Measurements from ENCODE around the gene SETX. TPM values are rescaled to one million over a fixed set of nuclear protein-coding genes. Genes with fewer than 3 reads are reported as not detected.

The SETX gene
- total and polyA plus RNA-seq, 2 donors (not counting 1 experiment from before 2014, with no cell fraction given): 29.2 to 105 TPM

GRCh38 chr9:132324425-132324824, 30.4 kb downstream of the SETX start:
- ChIA-PET POLR2A (no interaction called here), CTCF (no interaction called here)
- Histone ChIP-seq H3K4me3 (ENCODE audit: control extremely low read depth in 1 of 5, extremely low read depth in 1 of 5, insufficient read depth in 1 of 5, low read depth in 2 of 5, low read length in 4 of 5) (no peak overlapping the region), H2AFZ (ENCODE audit: insufficient read depth, low read depth, low read length, poor library complexity, severe bottlenecking) (no peak overlapping the region), H3K4me2 (replicated peaks; ENCODE audit: low read depth, low read length, poor library complexity, severe bottlenecking) (no peak overlapping the region), H3K9ac (ENCODE audit: low read length) (no peak overlapping the region), H3K79me2 (ENCODE audit: control insufficient read depth, insufficient read depth, low read length) (peaks cover 88% of the 10 kb centered on the region), H3K9me3 (ENCODE audit: control extremely low read depth in 1 of 3, control insufficient read depth in 2 of 3, insufficient read depth in 1 of 3, low read length in 2 of 3) (no peaks in the 10 kb centered on the region), H3K27me3 (replicated peaks in 1 of 4; ENCODE audit: control extremely low read depth in 1 of 4, control insufficient read depth in 3 of 4, insufficient read depth in 4 of 4, low read length in 3 of 4) (no peaks in the 10 kb centered on the region), H3K4me1 (ENCODE audit: control insufficient read depth in 2 of 2, insufficient read depth in 2 of 2, low read length in 2 of 2) (peaks cover 7 to 10% of the 10 kb centered on the region in 2 donors), H3K27ac (ENCODE audit: low read length in 2 of 2) (peak overlapping the region in 1 of 2 donors; percentile 65), H3K36me3 (replicated peaks in 1 of 2; ENCODE audit: control extremely low read depth in 1 of 2, control insufficient read depth in 1 of 2, extremely low read depth in 1 of 2, insufficient read depth in 2 of 2, low read length in 1 of 2) (peaks cover 29 to 75% of the 10 kb centered on the region in 2 experiments), H4K20me1 (ENCODE audit: control insufficient read depth, insufficient read depth, low read length, poor library complexity, severe bottlenecking) (peaks cover 65% of the 10 kb centered on the region)
- peak overlapping the region; percentile 61 for H3K27ac Mint-ChIP-seq
- WGBS (ENCODE audit: insufficient coverage): no CpG with 5 or more reads among the region's 1 CpG
- H3K4me1 Mint-ChIP-seq: peaks cover 19% of the 10 kb centered on the region
- DNase-seq (no peak), ATAC-seq (ENCODE audit: low read depth) (no peak)
- H3K27me3 Mint-ChIP-seq: no peaks in the 10 kb centered on the region
- no peaks in the 10 kb centered on the region for H3K9me3 Mint-ChIP-seq (ENCODE audit: insufficient read depth)
- intact Hi-C loops (cut with micrococcal nuclease): no loop called here
- H3K4me3 Mint-ChIP-seq: no peak overlapping the region
- TF ChIP-seq EZH2 (IDR thresholded peaks at IDR 0.05; ENCODE audit: borderline replicate concordance, insufficient read depth, low read depth, low read length, poor library complexity, severe bottlenecking) (no peak), CTCF (IDR thresholded peaks at IDR 0.05) (no peak)

GRCh38 chr9:132319421-132320110, 35.2 kb downstream of the SETX start:
- DNase-seq (no peak), ATAC-seq (ENCODE audit: low read depth) (no peak)
- Mint-ChIP-seq H3K27ac (peak overlapping the region; percentile 32), H3K9me3 (ENCODE audit: insufficient read depth) (no peaks in the 10 kb centered on the region), H3K27me3 (no peaks in the 10 kb centered on the region), H3K4me3 (no peak overlapping the region), H3K4me1 (peaks cover 14% of the 10 kb centered on the region)
- WGBS (ENCODE audit: insufficient coverage): 98% methylated on average over 3 of the region's 4 CpGs
- peak overlapping the region in 1 of 2 donors; percentile 56 for H3K27ac ChIP-seq (ENCODE audit: low read length in 2 of 2)
- CTCF ChIA-PET: no interaction called here
- H3K36me3 ChIP-seq (replicated peaks in 1 of 2; ENCODE audit: control extremely low read depth in 1 of 2, control insufficient read depth in 1 of 2, extremely low read depth in 1 of 2, insufficient read depth in 2 of 2, low read length in 1 of 2): peaks cover 17 to 73% of the 10 kb centered on the region in 2 experiments
- no peak overlapping the region for H3K4me3 ChIP-seq (ENCODE audit: control extremely low read depth in 1 of 5, extremely low read depth in 1 of 5, insufficient read depth in 1 of 5, low read depth in 2 of 5, low read length in 4 of 5)
- H4K20me1 ChIP-seq (ENCODE audit: control insufficient read depth, insufficient read depth, low read length, poor library complexity, severe bottlenecking): peaks cover 84% of the 10 kb centered on the region
- no peak overlapping the region for H2AFZ ChIP-seq (ENCODE audit: insufficient read depth, low read depth, low read length, poor library complexity, severe bottlenecking)
- TF ChIP-seq CTCF (IDR thresholded peaks at IDR 0.05): no peak
- no peak for TF ChIP-seq EZH2 (IDR thresholded peaks at IDR 0.05; ENCODE audit: borderline replicate concordance, insufficient read depth, low read depth, low read length, poor library complexity, severe bottlenecking)
- intact Hi-C loops (cut with micrococcal nuclease): no loop called here
- POLR2A ChIA-PET: no interaction called here
- peak overlapping the region; percentile 29 for H3K9ac ChIP-seq (ENCODE audit: low read length)
- H3K79me2 ChIP-seq (ENCODE audit: control insufficient read depth, insufficient read depth, low read length): peaks cover 94% of the 10 kb centered on the region
- H3K4me2 ChIP-seq (replicated peaks; ENCODE audit: low read depth, low read length, poor library complexity, severe bottlenecking): no peak overlapping the region
- H3K27me3 ChIP-seq (replicated peaks in 1 of 4; ENCODE audit: control extremely low read depth in 1 of 4, control insufficient read depth in 3 of 4, insufficient read depth in 4 of 4, low read length in 3 of 4): no peaks in the 10 kb centered on the region
- no peaks in the 10 kb centered on the region for H3K9me3 ChIP-seq (ENCODE audit: control extremely low read depth in 1 of 3, control insufficient read depth in 2 of 3, insufficient read depth in 1 of 3, low read length in 2 of 3)
- H3K4me1 ChIP-seq (ENCODE audit: control insufficient read depth in 2 of 2, insufficient read depth in 2 of 2, low read length in 2 of 2): peaks cover 14 to 21% of the 10 kb centered on the region in 2 donors

All from B cell (primary cell).